SU-DHL-6 (cell line): ENCODE measurements around the gene CLDN9.

Experiments
- H2AFZ ChIP-seq: fragments of 200-600 bp; sonication (generic); 2 replicates; pipeline ENCODE4 v1.6.1; 2014; ENCODE audit warnings: low read depth, mild to moderate bottlenecking, moderate library complexity, mixed read lengths, antibody characterized with exemption, low read length; ENCODE audit not compliant: severe bottlenecking
- H3F3A ChIP-seq: fragments of 200-600 bp; shearing (Covaris generic); 2 replicates; pipeline ENCODE4 v1.6.0; 2016; ENCODE audit warnings: antibody characterized with exemption, mild to moderate bottlenecking; ENCODE audit not compliant: insufficient read depth
- H3K27ac ChIP-seq: fragments of 200-600 bp; sonication (generic); 2 replicates; pipeline ENCODE4 v1.5.1; 2016; ENCODE audit warnings: low read depth, mild to moderate bottlenecking, low read length, moderate library complexity, mixed read lengths
- H3K27me3 ChIP-seq: fragments of 200-600 bp; sonication (generic), shearing (Covaris generic); 2 replicates; pipeline ENCODE4 v1.6.0; 2014; ENCODE audit warnings: mild to moderate bottlenecking, low read length
- H3K36me3 ChIP-seq: fragments of 200-600 bp; sonication (generic); 2 replicates; pipeline ENCODE4 v1.6.1; 2014; ENCODE audit warnings: mild to moderate bottlenecking, low read length, mixed read lengths
- H3K4me2 ChIP-seq: fragments of 300-600, 200-600 bp; shearing (Covaris generic), sonication (generic); 2 replicates; pipeline ENCODE4 v1.6.0; 2014; ENCODE audit warnings: low read length, low read depth, mild to moderate bottlenecking; ENCODE audit not compliant: poor library complexity, severe bottlenecking
- H3K4me3 ChIP-seq: fragments of 200-600 bp; sonication (generic); 2 replicates; pipeline ENCODE4 v1.5.1; 2014; ENCODE audit warnings: antibody characterized with exemption, low read length, mild to moderate bottlenecking, mixed read lengths; ENCODE audit not compliant: insufficient read depth, poor library complexity, severe bottlenecking
- H3K79me2 ChIP-seq: fragments of 200-600 bp; sonication (generic); 2 replicates; pipeline ENCODE4 v1.6.1; 2014; ENCODE audit warnings: mild to moderate bottlenecking, low read length, moderate library complexity; ENCODE audit not compliant: insufficient read depth
- H3K9ac ChIP-seq: fragments of 200-600 bp; sonication (generic); 2 replicates; pipeline ENCODE4 v1.7.0; 2014; ENCODE audit warnings: mild to moderate bottlenecking, low read length
- H3K9me2 ChIP-seq: fragments of 200-600 bp; sonication (generic); replicated peaks from 2 replicates; pipeline ENCODE4 v1.6.1; 2014; ENCODE audit warnings: low read length; ENCODE audit not compliant: insufficient read depth
- H3K9me3 ChIP-seq: fragments of 200-600 bp; sonication (generic); 2 replicates; pipeline ENCODE4 v1.6.1; 2014; ENCODE audit warnings: low read length, mixed read lengths; ENCODE audit not compliant: insufficient read depth
- H4K20me1 ChIP-seq: fragments of 200-600 bp; sonication (generic); 2 replicates; pipeline ENCODE4 v1.6.1; 2014; ENCODE audit warnings: low read depth, mild to moderate bottlenecking, antibody characterized with exemption, low read length, moderate library complexity, mixed read lengths
- CTCF ChIP-seq: fragments of 200-600 bp; sonication (generic); IDR thresholded peaks from one replicate; pipeline ENCODE4 v1.5.1; 2017; ENCODE audit warnings: antibody characterized with exemption, mild to moderate bottlenecking, low read length, moderate library complexity; ENCODE audit not compliant: insufficient read depth, poor library complexity, severe bottlenecking
- EZH2phosphoT487 ChIP-seq: fragments of 200-600 bp; sonication (generic), shearing (Covaris generic); conservative IDR thresholded peaks from 2 replicates; pipeline ENCODE4 v1.6.1; 2018; ENCODE audit warnings: mild to moderate bottlenecking, antibody characterized with exemption, low read length, moderate library complexity, mixed read lengths

The CLDN9 gene

GRCh38 chr16:3019594-3020246 lies 7.0 kb downstream of the CLDN9 start:
- Histone ChIP-seq H3K9ac (peak overlapping the region; percentile 68; the same call in 1 of the 2 replicates), H3K27ac (no peak overlapping the region), H4K20me1 (no peaks in the 10 kb centered on the region), H3K4me2 (peak overlapping the region; percentile 97), H3K36me3 (no peaks in the 10 kb centered on the region), H3K79me2 (no peaks in the 10 kb centered on the region), H2AFZ (no peak overlapping the region), H3K9me3 (no peaks in the 10 kb centered on the region), H3K27me3 (no peaks in the 10 kb centered on the region), H3K9me2 (no peaks in the 10 kb centered on the region), H3F3A (peaks cover 18% of the 10 kb centered on the region), H3K4me3 (peak overlapping the region; percentile 65)
- TF ChIP-seq EZH2phosphoT487, result no peak

- Histone ChIP-seq H3K4me3 (peak within 1 kb of the TSS; percentile 65), H3K27me3 (no peaks in the 10 kb centered on the region), H3K9me3 (no peaks in the 10 kb centered on the region), H3F3A (peaks cover 18% of the 10 kb centered on the region), H3K79me2 (no peaks in the 10 kb centered on the region), H3K36me3 (no peaks in the 10 kb centered on the region), H3K9me2 (no peaks in the 10 kb centered on the region), H4K20me1 (no peaks in the 10 kb centered on the region), H3K27ac (peak within 1 kb of the TSS; percentile 40), H2AFZ (peak within 1 kb of the TSS; percentile 21), H3K4me2 (peak within 1 kb of the TSS; percentile 97), H3K9ac (peak within 1 kb of the TSS; percentile 68)
- TF ChIP-seq EZH2phosphoT487, result no peak
Measured at GRCh38 chr16:3020247-3020603, 7.5 kb downstream of the CLDN9 start, which contains the start of gene TNFRSF12A. TSS of gene TNFRSF12A (plus strand) at chr16:3020368. CDS start at chr16:3020398, 30 bp downstream.

GRCh38 chr16:3020604-3021448 lies 8.1 kb downstream of the CLDN9 start:
- H3F3A ChIP-seq, result peaks cover 18% of the 10 kb centered on the region
- H3K9ac ChIP-seq, result peak overlapping the region; percentile 68
- H3K9me2 ChIP-seq, result no peaks in the 10 kb centered on the region
- no peaks in the 10 kb centered on the region for H3K9me3 ChIP-seq
- peak overlapping the region; percentile 21 for H2AFZ ChIP-seq
- H3K27ac ChIP-seq, result peak overlapping the region; percentile 40
- H3K4me2 ChIP-seq, result peak overlapping the region; percentile 97
- H3K36me3 ChIP-seq, result no peaks in the 10 kb centered on the region
- TF ChIP-seq EZH2phosphoT487 (no peak), CTCF (no peak)
- no peaks in the 10 kb centered on the region for H4K20me1 ChIP-seq
- no peaks in the 10 kb centered on the region for H3K79me2 ChIP-seq
- no peaks in the 10 kb centered on the region for H3K27me3 ChIP-seq
- peak overlapping the region; percentile 65 for H3K4me3 ChIP-seq

GRCh38 chr16:3021449-3022207 lies 8.9 kb downstream of the CLDN9 start:
- H3K79me2 ChIP-seq, result no peaks in the 10 kb centered on the region
- H4K20me1 ChIP-seq, result no peaks in the 10 kb centered on the region
- peak overlapping the region; percentile 97 for H3K4me2 ChIP-seq
- peak overlapping the region; percentile 68 for H3K9ac ChIP-seq
- H3K27me3 ChIP-seq, result no peaks in the 10 kb centered on the region
- H3K27ac ChIP-seq, result peak overlapping the region; percentile 79
- H3K9me3 ChIP-seq, result no peaks in the 10 kb centered on the region
- H2AFZ ChIP-seq, result no peak overlapping the region
- H3K9me2 ChIP-seq, result no peaks in the 10 kb centered on the region
- no peaks in the 10 kb centered on the region for H3K36me3 ChIP-seq
- H3K4me3 ChIP-seq, result peak overlapping the region; percentile 65
- TF ChIP-seq EZH2phosphoT487, result no peak
- peak; percentile 42 for TF ChIP-seq CTCF
- peaks cover 18% of the 10 kb centered on the region for H3F3A ChIP-seq
